ENCODE results near the gene SOAT2. TPM values are rescaled to one million over a fixed set of nuclear protein-coding genes. Genes with fewer than 3 reads are reported as not detected.
A peak's percentile ranks its signal among the peaks of the same experiment; 100 is the strongest.

SOAT2 gene
- total and polyA plus RNA-seq, 8 donors = 0.09 to 0.54 (median 0.17) TPM; not detected in 4

- 41 to 52% methylated on average over 6 of the region's 6 CpGs for WGBS, 2 donors
- TF ChIP-seq CTCF (IDR thresholded peaks at IDR 0.05) = no peak
- peaks cover 6 to 30% (median 18%) of the 10 kb centered on the region in 3 donors for H3K4me1 ChIP-seq
- DNase-seq (peak in 1 of 6 donors; percentile 19), FAIRE-seq (no peak), ATAC-seq (peak in 3 of 4 donors; percentile 32 to 60 (median 54))
- no peak overlapping the region for H3K27ac ChIP-seq
- peaks cover 0 to 31% (median 8%) of the 10 kb centered on the region in 3 donors for H3K36me3 ChIP-seq
- intact Hi-C loops (cut with DNase I) = no loop called here
- no peaks in the 10 kb centered on the region for H3K9me3 ChIP-seq
- H3K27me3 ChIP-seq = no peaks in the 10 kb centered on the region
- no peak overlapping the region for H3K4me3 ChIP-seq
Measured at GRCh38 chr12:53073881-53074280, 29.4 kb upstream of the SOAT2 start.

DNA sequence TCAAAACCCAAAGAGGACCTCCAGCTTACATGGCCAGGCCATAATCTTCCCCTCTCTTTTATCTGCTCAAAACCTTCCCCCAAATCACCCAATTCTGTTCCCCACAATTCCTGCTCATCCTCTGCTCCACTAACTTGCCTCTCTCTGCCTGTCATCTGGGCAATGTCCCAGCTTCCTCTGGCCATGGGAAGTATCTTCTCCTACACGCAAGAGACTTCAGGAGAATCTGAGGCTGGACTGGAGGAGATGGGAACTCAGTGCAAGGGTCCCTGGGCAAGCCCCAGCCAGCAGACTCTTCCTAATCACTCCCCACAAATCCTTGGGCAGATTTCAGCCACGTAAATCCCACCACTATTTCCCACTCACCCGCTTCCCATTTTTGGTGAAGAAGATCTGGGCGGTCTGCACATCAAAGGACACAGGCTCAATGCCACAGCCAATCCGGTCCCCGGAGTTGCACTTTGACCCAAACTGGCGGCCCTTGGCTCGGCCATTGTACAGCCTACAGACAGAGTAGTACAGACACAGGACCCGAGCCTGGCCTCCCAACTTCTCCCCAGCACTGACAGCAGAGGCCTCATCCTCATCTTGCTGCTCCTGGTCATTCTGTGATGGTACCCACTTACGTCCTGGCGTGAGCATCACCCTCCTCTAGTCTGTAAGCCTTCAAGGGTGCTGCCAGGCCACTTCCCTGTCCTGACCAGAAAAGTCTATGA lies 28.8 kb upstream of the SOAT2 start:
- Histone ChIP-seq H3K27me3 (no peaks in the 10 kb centered on the region), H3K4me3 (no peak overlapping the region), H3K36me3 (peaks cover 0 to 31% (median 8%) of the 10 kb centered on the region in 3 donors), H3K4me1 (peaks cover 6 to 30% (median 18%) of the 10 kb centered on the region in 3 donors), H3K27ac (no peak overlapping the region), H3K9me3 (no peaks in the 10 kb centered on the region)
- no peak for TF ChIP-seq CTCF (IDR thresholded peaks at IDR 0.05)
- 83 to 85% methylated on average over 11 of the region's 11 CpGs for WGBS, 2 donors
- intact Hi-C loops (cut with DNase I) = no loop called here
- DNase-seq (peak in 2 of 6 donors; percentile 15 to 50), FAIRE-seq (no peak), ATAC-seq (no peak)

DNA sequence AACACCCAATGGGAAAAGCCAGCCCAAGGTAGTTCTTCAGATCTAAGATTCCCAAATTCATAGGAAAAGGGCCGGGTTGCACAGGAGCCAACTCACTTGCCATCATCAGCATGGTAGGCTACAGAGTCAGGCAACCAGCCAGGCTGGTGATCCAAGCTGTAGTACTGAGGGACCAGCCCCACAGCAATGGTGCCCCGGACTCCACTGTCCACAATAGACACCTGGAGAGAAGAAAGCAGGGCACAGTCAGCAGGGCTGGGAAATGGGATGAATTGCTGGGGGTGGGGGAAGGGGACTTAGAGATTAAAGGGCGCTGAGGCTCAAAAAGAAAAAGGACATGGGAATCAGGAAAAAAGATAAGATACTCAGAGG lies 28.3 kb upstream of the SOAT2 start:
- H3K4me3 ChIP-seq = no peak overlapping the region
- intact Hi-C loops (cut with DNase I) = no loop called here
- no peaks in the 10 kb centered on the region for H3K9me3 ChIP-seq
- no peak for FAIRE-seq
- H3K36me3 ChIP-seq = peaks cover 0 to 31% (median 8%) of the 10 kb centered on the region in 3 donors
- no peak for ATAC-seq
- DNase-seq = peak in 1 of 6 donors; percentile 12
- no peaks in the 10 kb centered on the region for H3K27me3 ChIP-seq
- no peak overlapping the region for H3K27ac ChIP-seq
- WGBS, 2 donors = 84 to 92% methylated on average over 3 of the region's 3 CpGs
- no peak for TF ChIP-seq CTCF (IDR thresholded peaks at IDR 0.05)
- H3K4me1 ChIP-seq = peaks cover 9 to 30% (median 18%) of the 10 kb centered on the region in 3 donors

DNA sequence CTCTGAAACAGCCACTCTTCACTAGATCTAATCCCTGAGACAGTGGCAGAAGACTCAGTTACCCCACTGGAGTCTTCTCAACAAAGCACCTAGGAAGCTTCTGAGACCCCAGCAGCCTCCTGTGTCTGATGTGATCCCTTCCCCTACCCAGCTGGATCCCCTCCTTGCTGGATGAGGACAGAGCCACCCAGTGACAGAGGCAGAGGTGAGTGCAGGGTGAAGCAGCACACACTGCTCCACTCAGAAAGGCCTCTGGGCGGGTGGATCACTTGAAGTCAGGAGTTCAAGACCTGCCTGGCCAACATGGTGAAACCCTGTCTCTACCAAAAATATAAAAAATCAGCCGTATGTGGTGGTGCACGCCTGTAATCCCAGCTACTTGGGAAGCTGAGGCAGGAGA lies 26.8 kb upstream of the SOAT2 start:
- Histone ChIP-seq H3K4me3 (no peak overlapping the region), H3K36me3 (peaks cover 0 to 24% (median 8%) of the 10 kb centered on the region in 3 donors), H3K9me3 (no peaks in the 10 kb centered on the region), H3K27me3 (no peaks in the 10 kb centered on the region), H3K27ac (no peak overlapping the region), H3K4me1 (peaks cover 11 to 30% (median 18%) of the 10 kb centered on the region in 3 donors)
- DNase-seq = no peak
- FAIRE-seq = no peak
- ATAC-seq = no peak
- no peak for TF ChIP-seq CTCF (IDR thresholded peaks at IDR 0.05)
- intact Hi-C loops (cut with DNase I) = no loop called here
- WGBS, 2 donors = 90 to 93% methylated on average over 3 of the region's 3 CpGs

GRCh38 chr12:53077030-53077429 lies 26.3 kb upstream of the SOAT2 start:
- Histone ChIP-seq H3K27me3 (no peaks in the 10 kb centered on the region), H3K9me3 (no peaks in the 10 kb centered on the region), H3K36me3 (peaks cover 0 to 24% (median 8%) of the 10 kb centered on the region in 3 donors), H3K4me3 (peak overlapping the region in 1 of 4 donors; percentile 80), H3K4me1 (peaks cover 11 to 27% (median 18%) of the 10 kb centered on the region in 3 donors), H3K27ac (peak overlapping the region in 1 of 4 donors; percentile 40)
- intact Hi-C loops (cut with DNase I) = no loop called here
- peak in 4 of 6 donors; percentile 28 to 63 (median 49) for DNase-seq
- ATAC-seq = no peak
- WGBS, 2 donors = 20 to 28% methylated on average over 8 of the region's 8 CpGs
- FAIRE-seq = no peak
- no peak for TF ChIP-seq CTCF (IDR thresholded peaks at IDR 0.05)
